ENCODE measurements around the gene DCLK1.

The DCLK1 gene

DNA sequence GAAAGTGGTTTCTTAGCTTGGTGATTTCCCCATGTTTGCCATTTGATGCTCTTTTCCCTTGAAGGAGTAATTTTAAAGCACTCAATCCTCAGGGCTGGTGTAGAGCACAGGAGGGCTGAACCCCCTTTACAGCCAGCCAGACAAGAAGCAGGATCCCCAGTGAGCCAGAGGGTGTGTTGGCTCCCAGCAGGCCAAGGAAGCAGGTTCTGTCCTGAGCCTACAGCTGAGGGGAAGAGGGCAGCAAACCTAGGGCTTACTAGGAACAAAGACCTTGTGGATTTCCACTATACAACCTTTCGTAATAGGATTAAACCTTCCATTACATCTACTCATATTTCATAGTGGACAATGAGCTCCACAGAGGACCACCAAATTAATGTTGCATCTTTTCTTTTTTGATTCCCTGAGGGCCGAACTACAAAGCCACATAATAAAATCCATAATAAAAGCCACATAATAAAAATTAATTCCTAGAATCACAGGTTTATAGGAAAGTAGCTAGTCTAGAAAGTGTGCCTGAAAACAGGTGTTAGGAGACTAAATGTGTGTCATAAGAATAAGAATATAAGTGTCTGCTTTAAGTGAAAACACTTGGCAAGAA, 300.2 kb downstream of the DCLK1 start:
- DNase-seq (ENCODE audit: low read depth, low spot score) = no peak
- H3K4me3 ChIP-seq (ENCODE audit: low read length) = no peak overlapping the region

DNA sequence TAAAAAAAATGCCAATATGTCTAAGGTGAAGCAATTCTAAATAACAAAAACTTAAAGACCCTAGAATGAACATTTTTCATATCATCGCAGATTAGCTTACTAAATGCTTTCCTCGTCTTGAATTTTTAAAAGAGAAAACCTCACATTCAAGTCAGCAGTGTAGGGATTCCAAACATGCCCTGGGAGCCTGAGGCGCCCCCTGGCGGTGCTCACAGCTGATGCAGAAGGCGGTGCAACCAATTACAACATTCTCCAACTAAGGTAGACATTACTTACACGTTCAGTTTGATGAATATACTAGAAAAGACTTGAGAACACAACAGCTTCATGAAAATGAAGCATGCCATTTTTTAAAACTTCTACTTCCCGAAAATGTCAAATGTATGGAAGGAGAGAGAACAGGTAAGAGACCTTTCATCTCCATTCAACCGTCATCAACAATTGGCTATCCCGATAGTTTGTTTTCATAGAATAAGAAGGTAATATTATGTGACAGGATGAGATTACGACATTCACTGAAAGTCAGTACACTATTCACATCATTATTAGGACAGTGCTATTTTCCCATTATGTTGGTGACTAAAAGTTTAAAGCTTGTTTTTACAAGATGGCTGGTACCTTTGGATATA, 304.4 kb downstream of the DCLK1 start:
- peak; percentile 15 for DNase-seq (ENCODE audit: low read depth, low spot score)
- no peak overlapping the region for H3K4me3 ChIP-seq (ENCODE audit: low read length)

DNA sequence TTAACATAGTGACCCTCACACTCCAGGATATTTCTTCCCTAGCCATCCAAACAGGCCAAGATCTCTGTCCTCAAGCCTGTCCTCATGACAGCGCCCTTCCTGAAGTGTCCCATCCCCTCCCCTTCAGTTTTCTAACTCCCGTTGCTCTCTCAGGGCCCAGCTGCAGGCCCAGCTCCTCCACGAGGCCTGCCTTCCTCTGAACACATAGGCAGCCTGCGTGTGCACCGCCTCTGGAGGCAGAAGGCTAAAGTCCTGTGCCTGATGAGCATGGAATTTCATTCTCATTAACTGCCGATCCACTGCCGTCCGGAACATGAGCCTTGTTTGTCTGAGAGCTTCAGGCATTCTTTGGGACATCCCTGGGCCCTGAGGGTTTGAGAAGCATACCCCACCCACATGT, 306.4 kb downstream of the DCLK1 start:
- no peak for DNase-seq (ENCODE audit: low read depth, low spot score)
- H3K4me3 ChIP-seq (ENCODE audit: low read length) = no peak overlapping the region

DNA sequence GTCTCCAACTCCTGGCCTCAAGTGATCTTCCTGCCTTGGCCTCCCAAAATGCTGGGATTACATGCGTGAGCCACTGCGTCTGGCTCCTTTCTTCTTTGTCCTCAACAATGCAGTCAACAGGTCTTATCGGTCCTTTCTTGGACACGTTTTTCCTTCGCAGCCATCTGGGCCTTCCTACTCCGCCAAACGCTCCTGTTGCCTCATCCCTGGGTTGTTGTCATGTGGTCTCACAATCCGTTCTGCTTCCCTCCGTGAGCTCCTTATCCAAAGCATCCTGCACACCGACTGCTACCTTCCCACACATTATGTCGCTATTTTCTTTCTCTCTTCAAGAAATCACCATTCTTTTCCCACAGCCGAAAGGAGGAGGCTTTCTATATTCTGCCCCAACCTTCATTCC, 306.8 kb downstream of the DCLK1 start:
- no peak for DNase-seq (ENCODE audit: low read depth, low spot score)
- H3K4me3 ChIP-seq (ENCODE audit: low read length) = no peak overlapping the region

DNA sequence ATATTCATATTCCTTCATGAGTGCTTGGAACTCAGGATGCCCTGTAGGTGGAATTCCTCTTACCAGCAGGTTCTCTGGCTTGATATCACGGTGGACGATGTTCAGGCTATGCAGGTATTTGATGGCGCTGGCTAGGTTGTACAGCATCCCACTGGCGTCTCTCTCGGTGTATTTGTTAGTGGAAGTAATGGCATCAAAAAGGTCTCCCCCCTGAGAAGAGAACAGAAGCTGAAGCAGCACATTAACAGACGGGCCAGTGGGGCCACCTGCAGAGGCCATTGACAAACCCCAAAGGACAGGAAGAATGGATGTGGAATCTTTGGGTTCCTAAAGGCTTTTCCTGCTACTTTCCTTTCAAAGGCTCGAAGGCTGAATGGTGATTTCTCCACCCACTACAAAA, 308.5 kb downstream of the DCLK1 start:
- H3K4me3 ChIP-seq (ENCODE audit: low read length) = no peak overlapping the region
- no peak for DNase-seq (ENCODE audit: low read depth, low spot score)

DNA sequence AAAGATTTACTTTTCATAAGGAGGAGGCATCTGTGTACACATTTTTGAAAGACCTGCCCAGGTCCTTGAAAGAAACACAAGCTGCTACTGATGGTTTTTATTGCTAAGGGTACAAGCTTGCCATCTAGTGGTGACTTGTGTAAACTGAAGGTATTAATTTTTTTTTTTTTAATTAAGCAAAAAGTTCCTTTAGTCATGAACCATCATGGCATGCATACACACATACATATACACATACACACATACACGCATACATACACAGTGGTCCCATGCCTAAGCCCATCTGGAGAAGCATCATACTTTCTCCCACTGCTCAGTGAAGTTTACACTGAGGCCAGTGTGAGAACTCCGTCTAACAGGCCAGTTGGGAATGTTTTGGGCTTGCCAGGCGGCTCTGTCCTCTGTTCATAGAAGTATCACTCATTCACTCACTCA, 312.5 kb downstream of the DCLK1 start:
- H3K4me3 ChIP-seq (ENCODE audit: low read length) = no peak overlapping the region
- peak; percentile 26 for DNase-seq (ENCODE audit: low read depth, low spot score)

DNA sequence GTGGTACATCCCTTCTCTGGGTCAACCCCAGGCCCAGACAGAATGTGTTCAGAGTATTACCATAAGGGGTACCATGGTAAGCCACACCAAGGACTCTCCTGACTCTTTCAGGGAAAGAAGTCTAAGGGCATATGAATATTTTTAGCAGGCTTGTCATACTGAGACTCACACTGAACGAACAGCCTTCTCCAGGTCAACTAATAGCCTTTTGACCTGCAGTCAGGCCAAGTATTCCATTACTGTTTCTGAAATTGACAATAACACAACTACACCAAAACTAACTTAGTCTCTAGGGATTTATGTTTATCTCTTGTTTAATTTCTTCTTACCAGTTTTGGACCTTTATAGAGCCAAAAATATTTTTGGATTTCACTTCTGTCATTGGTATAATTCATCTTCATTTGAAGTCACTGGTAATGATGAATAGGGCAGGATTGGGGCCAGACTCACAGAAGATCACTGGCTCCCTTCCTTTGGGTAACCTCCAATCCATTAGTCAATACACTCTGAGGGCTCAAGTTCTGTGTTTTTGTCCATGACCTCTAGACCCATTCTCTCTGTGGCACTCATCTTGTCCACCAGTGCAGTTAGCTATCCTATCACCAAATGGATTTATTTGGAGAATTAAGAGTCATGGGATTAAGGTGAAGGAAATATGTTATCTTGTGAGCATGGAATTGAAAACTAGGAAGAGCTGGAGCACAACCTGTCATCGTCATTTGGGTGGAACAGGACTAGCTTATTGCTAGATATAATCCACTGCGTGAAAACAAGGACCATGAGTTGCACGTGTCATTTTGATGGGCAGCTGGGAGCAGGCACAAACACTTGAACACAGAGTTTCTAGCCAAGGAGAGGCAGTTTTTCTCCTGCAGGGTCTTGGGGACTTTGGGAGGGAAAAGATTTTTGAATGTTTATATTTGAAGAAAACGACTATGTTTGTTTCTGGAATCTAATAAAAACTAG, 313.3 kb downstream of the DCLK1 start:
- no peak for DNase-seq (ENCODE audit: low read depth, low spot score)
- no peak overlapping the region for H3K4me3 ChIP-seq (ENCODE audit: low read length)

DNA sequence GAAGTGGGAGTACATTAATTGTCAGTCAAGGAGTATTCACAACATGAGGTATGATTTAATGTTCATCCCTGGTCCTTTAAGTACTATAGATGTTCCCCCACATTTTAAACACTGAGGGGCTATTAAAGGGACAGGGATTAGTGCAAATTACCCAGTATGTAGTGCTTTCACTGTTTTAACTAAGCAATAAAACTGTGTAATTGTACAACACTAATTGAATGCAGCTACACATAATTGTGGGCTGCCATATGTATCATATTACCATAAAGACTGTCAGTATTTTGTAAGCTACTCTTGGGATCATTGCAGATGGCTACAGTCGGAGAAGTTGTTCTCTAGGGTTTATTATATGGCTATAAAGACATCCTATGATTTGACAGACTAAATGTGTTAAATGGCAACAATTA, 316.6 kb downstream of the DCLK1 start:
- no peak for DNase-seq (ENCODE audit: low read depth, low spot score)
- H3K4me3 ChIP-seq (ENCODE audit: low read length) = no peak overlapping the region

DNA sequence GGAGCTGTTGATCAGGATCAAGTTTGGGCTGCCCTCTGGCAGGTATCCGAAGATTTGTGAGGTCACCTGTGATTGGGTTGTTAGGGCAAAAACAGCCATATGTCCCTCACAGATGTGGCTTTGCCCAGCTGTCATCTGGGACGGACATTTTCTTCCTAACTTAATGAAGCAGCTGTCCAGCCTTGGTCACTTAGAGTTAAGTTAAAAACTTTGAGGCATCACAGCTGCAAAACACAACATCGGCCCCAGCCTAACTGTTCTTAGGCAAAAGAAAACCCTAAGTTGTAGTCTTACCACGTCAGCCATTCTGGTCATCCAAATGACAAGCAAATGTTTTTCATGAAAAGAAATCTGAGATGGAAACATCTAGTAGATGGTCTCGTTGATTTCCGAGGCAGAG, 318.4 kb downstream of the DCLK1 start:
- no peak overlapping the region for H3K4me3 ChIP-seq (ENCODE audit: low read length)
- DNase-seq (ENCODE audit: low read depth, low spot score) = no peak

DNA sequence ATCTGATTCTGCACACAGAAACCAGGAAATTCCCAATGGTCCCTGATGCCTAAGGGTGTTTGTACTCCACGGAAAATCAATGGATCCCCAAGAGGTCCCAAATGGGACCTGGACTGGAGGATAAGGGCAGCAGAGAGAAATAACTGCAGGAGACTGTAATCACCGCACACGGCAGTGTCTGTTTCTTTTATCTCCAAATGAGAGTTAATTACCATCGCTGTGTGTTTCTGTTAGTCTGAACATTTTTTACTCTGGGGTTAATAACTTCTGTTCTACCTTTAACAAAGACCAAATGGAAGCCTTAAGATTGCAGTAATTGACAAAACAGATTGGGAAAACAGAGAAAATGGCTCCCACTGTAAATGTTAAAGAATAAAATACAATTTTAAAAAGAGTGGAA, 320.9 kb downstream of the DCLK1 start:
- H3K4me3 ChIP-seq (ENCODE audit: low read length) = no peak overlapping the region
- no peak for DNase-seq (ENCODE audit: low read depth, low spot score)

DNA sequence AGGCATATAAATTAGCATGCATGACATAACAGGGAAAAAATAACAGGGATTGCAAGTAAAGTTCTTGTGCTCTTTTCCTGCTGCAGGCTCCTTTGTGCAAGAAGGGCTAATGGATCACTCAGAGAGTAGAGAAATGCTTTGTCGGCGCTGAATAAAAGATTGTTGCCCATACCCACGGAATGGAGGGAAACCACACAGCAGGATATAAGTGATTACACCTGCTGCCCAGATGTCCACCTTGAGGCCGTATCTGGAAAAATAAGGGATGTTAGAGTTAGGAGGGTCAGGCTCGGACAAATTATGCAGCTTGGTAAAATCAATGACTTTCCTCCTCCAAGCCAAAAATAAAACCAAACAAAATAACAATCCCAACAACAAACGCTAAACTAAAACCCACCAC, 322.3 kb downstream of the DCLK1 start:
- H3K4me3 ChIP-seq (ENCODE audit: low read length) = no peak overlapping the region
- DNase-seq (ENCODE audit: low read depth, low spot score) = no peak

DNA sequence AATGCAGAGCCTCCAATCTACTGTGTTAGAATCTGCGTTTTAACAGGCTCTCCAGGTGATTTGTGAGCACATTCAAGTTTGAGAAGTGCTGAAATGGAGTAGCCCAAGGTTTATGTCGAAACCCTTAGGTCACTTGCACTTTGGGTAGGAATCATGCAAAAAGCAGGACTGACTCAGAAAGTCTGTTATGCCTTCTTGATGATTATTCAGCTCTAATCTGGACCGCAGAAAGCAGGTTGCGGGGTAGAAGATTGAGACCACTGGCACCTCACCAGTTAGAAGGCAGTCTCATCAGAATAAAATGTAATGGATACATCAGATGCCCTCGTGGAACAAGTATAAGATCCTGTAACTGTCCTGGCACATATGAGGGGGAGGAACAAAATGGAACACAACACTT, 326.3 kb downstream of the DCLK1 start:
- no peak for DNase-seq (ENCODE audit: low read depth, low spot score)
- H3K4me3 ChIP-seq (ENCODE audit: low read length) = no peak overlapping the region

DNA sequence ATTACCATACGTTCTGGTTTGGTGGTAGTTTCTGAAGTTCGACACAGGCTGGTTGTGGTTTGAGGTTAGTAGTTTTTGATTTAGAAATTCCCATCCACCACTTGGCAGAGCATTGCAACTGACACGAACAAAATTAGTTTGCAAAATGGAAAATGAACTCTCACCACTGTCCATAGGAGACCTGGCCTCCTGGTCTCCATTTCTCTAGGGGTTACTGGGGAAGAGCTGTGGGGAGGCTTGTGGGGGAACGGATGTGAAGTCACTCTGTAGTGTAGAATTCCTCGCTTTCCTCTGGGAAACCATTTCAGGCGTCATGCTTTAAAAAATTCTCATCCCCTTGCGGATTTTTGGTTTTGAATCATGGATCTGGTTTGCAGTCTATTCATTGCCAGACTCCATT, 333.2 kb downstream of the DCLK1 start:
- DNase-seq (ENCODE audit: low read depth, low spot score) = no peak
- no peak overlapping the region for H3K4me3 ChIP-seq (ENCODE audit: low read length)

DNA sequence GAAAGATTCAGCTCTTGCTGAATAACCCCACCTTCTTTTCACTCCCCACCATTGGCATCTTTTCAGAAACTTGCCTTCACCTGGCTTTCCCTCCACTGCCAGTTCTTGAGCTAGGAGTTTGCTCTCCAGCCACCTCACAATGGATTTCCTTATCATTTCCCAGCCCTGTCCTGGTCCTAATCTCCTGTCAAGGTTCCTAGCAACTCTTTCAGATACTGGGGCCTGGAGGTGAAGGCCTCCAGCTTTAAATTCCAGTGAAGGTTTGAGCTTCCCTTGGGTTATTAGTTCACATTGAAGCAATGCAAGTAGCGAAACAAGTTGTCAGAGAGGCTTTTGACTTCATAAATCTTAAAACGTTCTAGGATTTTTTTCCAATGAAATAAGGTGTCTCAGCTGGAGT, 333.9 kb downstream of the DCLK1 start:
- no peak overlapping the region for H3K4me3 ChIP-seq (ENCODE audit: low read length)
- DNase-seq (ENCODE audit: low read depth, low spot score) = no peak

DNA sequence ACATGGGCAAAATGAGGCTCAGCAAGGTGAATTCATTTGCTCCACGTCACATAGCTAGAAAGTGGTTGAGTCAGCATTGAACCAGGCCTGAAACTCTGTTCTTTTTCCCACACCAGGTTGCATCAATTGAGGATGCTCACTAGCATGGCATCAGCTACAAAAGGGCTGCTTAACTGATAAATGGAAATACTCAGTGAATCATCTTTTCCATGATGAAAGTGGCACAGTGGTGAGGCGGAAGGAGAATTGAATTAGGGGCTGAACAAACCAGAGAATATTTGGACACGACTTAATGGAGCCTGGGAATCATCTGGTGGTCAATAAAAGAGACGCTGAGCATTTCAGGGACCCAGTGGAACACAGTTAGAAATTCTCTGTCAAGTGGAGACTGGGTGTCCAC, 334.6 kb downstream of the DCLK1 start:
- H3K4me3 ChIP-seq (ENCODE audit: low read length) = no peak overlapping the region
- DNase-seq (ENCODE audit: low read depth, low spot score) = no peak

DNA sequence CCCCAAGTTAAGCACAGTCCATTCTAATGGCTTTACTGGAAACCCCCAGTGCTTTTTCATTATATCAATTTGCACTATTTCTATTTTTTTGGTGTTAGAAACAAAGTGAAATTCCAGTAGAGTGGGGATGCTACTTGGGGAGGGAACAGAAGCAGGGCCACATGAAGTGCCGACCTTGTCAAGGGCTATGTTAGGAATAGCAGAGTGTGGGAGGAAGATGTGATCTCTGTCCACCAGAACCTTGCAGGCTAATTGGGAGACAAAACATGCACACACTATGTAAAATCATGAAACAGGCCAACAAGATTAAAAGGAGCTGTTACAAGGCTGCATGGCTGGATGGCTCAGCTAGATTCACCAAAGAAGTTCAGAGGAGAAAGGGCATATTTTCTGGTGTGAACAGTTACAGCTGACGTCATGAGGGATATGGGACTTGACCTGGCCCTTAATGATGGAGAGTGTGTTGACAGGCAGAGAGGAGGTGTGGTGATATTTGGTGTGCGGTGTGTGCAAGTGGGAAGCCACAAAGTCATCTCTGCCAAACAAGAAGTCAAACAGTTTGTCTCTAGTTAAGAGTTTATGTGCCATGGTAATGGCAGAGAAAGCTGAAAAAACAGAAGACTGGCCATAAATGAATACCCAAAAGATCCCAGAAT, 336.3 kb downstream of the DCLK1 start:
- no peak for DNase-seq (ENCODE audit: low read depth, low spot score)
- H3K4me3 ChIP-seq (ENCODE audit: low read length) = no peak overlapping the region

DNA sequence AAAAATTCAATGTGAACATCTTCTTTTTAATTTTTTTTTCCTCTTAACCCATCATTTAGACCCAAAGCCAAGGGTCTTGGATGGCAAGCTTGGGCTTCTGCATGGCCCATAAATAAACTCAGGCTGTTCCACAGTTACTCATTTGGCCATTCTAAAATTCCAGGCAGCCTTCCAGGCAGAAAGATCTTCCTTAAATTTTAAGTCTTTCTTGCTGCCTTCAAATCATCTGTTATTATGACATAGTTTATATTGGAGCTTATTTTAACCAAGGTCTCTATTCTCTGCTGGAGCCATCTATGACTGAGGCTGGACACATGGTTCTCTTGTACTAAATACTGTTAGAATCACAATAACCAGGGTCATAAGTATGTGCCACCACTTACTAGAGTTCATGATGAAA, 337.4 kb downstream of the DCLK1 start:
- H3K4me3 ChIP-seq (ENCODE audit: low read length) = no peak overlapping the region
- no peak for DNase-seq (ENCODE audit: low read depth, low spot score)

DNA sequence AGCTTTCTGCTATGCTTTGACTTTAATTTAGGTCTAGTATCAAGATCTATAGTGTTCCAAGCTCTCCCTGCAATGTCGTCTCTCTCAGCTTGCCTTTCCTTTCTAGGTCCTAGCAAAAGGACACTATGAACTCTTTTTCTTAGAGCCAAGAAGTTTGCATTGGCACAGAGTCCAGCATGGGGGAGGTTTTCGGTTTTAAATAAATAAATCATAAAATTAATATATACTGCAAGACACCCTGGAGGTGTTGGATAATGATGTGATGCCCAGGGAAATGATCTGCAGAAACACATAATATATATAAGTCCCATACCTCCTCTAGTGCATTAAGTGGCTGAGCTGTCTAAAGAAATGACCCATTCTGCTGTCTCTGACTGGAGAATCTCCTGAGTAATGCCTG, 338.3 kb downstream of the DCLK1 start:
- no peak overlapping the region for H3K4me3 ChIP-seq (ENCODE audit: low read length)
- DNase-seq (ENCODE audit: low read depth, low spot score) = no peak

DNA sequence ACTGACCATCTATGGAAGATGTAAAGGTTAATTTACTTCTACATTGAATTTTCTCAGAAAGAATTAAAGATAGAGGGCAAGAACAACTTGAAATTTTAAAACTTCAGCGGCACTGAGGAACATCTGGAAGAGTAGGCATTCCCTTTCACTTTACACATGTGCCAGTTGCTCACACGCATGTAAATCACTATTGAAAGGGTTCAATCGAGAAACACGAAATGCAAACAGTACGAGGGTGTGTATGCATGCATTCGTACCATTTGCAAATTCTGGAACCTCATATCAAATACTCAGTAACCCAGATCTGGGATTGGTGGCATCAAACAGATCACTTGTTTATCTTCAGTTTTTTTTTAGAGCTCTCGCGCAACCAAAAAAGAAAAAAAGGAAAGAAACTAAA, 339.2 kb downstream of the DCLK1 start:
- H3K4me3 ChIP-seq (ENCODE audit: low read length) = no peak overlapping the region
- DNase-seq (ENCODE audit: low read depth, low spot score) = no peak

Measured in Jurkat, Clone E6-1 (cell line).